Tibial nerve (tissue), 4 donors: ENCODE measurements around the gene PEX14. TPM values are rescaled to one million over a fixed set of nuclear protein-coding genes. Genes with fewer than 3 reads are reported as not detected.

Source experiments
- DNase-seq, 2 donors: peaks; one replicate each; pipeline ENCODE4 v3.0.0-alpha.2; 2019; ENCODE audit warnings: low spot score in 2 of 2
- H3K27ac ChIP-seq, 4 donors: fragments of 200-600 bp; sonication (generic) in 3 of 4; one replicate each; pipeline ENCODE4 v1.5.1; 2017 to 2019; ENCODE audit warnings: mild to moderate bottlenecking in 1 of 4
- H3K27me3 ChIP-seq, 2 donors: fragments of 200-600 bp; sonication (generic) in 1 of 2; one replicate each; pipeline versions ENCODE4 v1.5.1 to v1.6.0; 2017 to 2019
- H3K36me3 ChIP-seq, 3 donors: fragments of 200-600 bp; sonication (generic); one replicate each; pipeline ENCODE4 v1.5.1; 2018 to 2019
- H3K4me1 ChIP-seq, 4 donors: fragments of 200-600 bp; sonication (generic) in 3 of 4; one replicate each; pipeline ENCODE4 v1.5.1; 2017 to 2019
- H3K4me3 ChIP-seq, 4 donors: fragments of 200-600 bp; sonication (generic) in 3 of 4; one replicate each; pipeline ENCODE4 v1.5.1; 2017 to 2019; ENCODE audit warnings: mild to moderate bottlenecking in 1 of 4, moderate library complexity in 1 of 4
- H3K9me3 ChIP-seq, 4 donors: fragments of 200-600 bp; sonication (generic) in 3 of 4; one replicate each; pipeline ENCODE4 v1.5.1; 2017 to 2019
- CTCF ChIP-seq, 5 experiments: fragments of 200-600 bp in 3 of 5; fragments of 450-650 bp in 2 of 5; sonication (generic) in 3 of 5; IDR thresholded peaks; one replicate each; pipeline ENCODE4 v1.5.1; 2016 to 2019; ENCODE audit warnings: antibody characterized with exemption in 5 of 5, mild to moderate bottlenecking in 3 of 5, moderate library complexity in 2 of 5
- EP300 ChIP-seq, 2 donors: sonication (generic); formaldehyde crosslinking; IDR thresholded peaks; one replicate each; pipeline ENCODE4 v1.6.1; 2017; ENCODE audit warnings: antibody characterized with exemption in 2 of 2, mild to moderate bottlenecking in 1 of 2
- POLR2A ChIP-seq, 2 donors: fragments of 450-650 bp; IDR thresholded peaks; one replicate each; pipeline ENCODE4 v1.6.1; 2017; ENCODE audit warnings: antibody characterized with exemption in 2 of 2, mild to moderate bottlenecking in 2 of 2, moderate library complexity in 2 of 2
- WGBS, 2 donors: methylation state at CpG; one replicate each; pipeline ENCODE4 v1.1.5; 2018; 5-methylcytosine and 5-hydroxymethylcytosine counted together
- total RNA-seq, 4 donors: library from RNA; depleted of rRNA; stranded (reverse); fragments of >200 nt; gene quantifications; one replicate each; pipeline ENCODE4 v1.1.0, GENCODE V29; 2016

Gene PEX14
- total RNA-seq, 4 donors from 2014 or later, result 14.4 to 21.8 (median 18.2) TPM

- no peak for DNase-seq
- 92% methylated on average over 24 of the region's 24 CpGs for WGBS, 2 donors
- H3K27ac ChIP-seq, result no peak overlapping the region
- peaks cover 0 to 11% (median 0%) of the 10 kb centered on the region in 4 donors for H3K4me1 ChIP-seq
- peaks cover 0 to 68% (median 0%) of the 10 kb centered on the region in 3 donors for H3K36me3 ChIP-seq
- no peaks in the 10 kb centered on the region for H3K27me3 ChIP-seq
- no peaks in the 10 kb centered on the region for H3K9me3 ChIP-seq
- H3K4me3 ChIP-seq, result no peak overlapping the region
- TF ChIP-seq EP300 (IDR thresholded peaks at IDR 0.05), result no peak
- no peak for TF ChIP-seq POLR2A (IDR thresholded peaks at IDR 0.05)
- no peak for TF ChIP-seq CTCF (IDR thresholded peaks at IDR 0.05)
These were observed 148.3 kb downstream of the PEX14 start for GRCh38 chr1:10622910-10623685.

GRCh38 chr1:10623686-10624145 is 149.0 kb downstream of the PEX14 start:
- Histone ChIP-seq H3K4me3 (no peak overlapping the region), H3K4me1 (peaks cover 0 to 17% (median 0%) of the 10 kb centered on the region in 4 donors), H3K27ac (no peak overlapping the region), H3K27me3 (no peaks in the 10 kb centered on the region), H3K36me3 (peaks cover 0 to 68% (median 0%) of the 10 kb centered on the region in 3 donors), H3K9me3 (no peaks in the 10 kb centered on the region)
- TF ChIP-seq CTCF (IDR thresholded peaks at IDR 0.05) (no peak), EP300 (IDR thresholded peaks at IDR 0.05) (no peak), POLR2A (IDR thresholded peaks at IDR 0.05) (no peak)
- WGBS, 2 donors, result 90 to 92% methylated on average over 12 of the region's 12 CpGs
- DNase-seq, result no peak

DNA sequence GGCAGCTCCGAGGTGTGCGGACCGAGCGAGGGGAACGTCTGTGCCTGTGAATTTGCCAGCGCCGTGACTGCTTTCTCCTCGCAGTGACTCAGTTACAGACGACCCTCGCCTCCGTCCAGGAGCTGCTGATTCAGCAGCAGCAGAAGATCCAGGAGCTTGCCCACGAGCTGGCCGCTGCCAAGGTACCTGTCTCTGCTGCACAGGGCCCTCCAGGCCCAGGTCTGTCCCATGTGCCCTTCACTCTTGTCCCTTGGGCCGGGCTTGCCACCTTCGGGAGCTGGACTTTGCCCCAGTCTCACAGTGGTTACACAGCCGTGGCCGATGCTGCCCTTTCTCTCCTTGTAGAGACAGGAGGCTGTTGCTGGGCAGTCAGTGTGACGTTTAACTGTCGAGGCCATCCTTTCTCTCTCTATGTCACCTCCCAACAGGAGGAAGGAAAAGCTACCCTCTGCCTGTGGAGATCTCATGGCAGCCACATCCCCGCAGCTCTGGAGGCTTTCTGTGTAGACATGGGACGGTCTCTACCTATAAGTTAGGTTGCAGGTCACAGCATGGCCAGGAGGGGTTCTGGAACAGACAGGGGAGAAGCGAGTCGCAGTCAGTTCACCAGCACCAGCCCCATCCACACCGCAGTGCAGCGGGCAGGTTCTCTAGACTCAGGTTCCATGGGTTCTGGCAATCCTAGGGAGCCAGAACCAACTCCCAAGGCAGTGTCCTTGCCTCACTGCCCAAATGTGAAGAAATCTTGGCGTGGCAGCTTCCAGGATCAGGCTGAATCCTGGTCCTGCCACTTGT is 149.7 kb downstream of the PEX14 start:
- TF ChIP-seq POLR2A (IDR thresholded peaks at IDR 0.05), result no peak
- TF ChIP-seq EP300 (IDR thresholded peaks at IDR 0.05), result no peak
- no peak for TF ChIP-seq CTCF (IDR thresholded peaks at IDR 0.05)
- H3K9me3 ChIP-seq, result no peaks in the 10 kb centered on the region
- peaks cover 0 to 72% (median 0%) of the 10 kb centered on the region in 3 donors for H3K36me3 ChIP-seq
- DNase-seq, result no peak
- peaks cover 0 to 25% (median 1%) of the 10 kb centered on the region in 4 donors for H3K4me1 ChIP-seq
- WGBS, 2 donors, result 93 to 96% methylated on average over 21 to 25 of the region's 26 CpGs
- H3K27ac ChIP-seq, result no peak overlapping the region
- no peaks in the 10 kb centered on the region for H3K27me3 ChIP-seq
- no peak overlapping the region for H3K4me3 ChIP-seq

DNA sequence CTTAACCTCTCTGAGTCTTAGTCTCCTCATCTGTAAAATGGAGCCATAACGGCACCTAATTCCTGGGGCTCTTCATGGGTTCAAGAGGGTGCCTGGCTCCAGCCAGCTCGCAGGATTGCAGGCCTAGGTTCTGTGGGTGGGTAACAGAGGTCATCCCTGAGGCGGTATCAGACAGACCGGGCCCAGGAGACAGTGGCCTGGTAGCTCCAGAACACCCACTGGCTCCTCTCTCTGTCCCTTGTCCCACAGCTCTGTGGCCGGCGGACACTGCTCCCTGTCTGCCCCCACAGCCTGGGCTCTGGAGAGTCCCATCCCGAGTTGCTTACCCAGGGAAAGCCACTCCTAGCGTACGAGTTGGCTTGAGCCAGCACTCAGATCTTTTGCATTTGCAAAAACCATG is 150.3 kb downstream of the PEX14 start:
- Histone ChIP-seq H3K4me3 (no peak overlapping the region), H3K9me3 (no peaks in the 10 kb centered on the region), H3K27me3 (no peaks in the 10 kb centered on the region), H3K27ac (no peak overlapping the region), H3K36me3 (peaks cover 0 to 78% (median 0%) of the 10 kb centered on the region in 3 donors), H3K4me1 (peaks cover 0 to 31% (median 1%) of the 10 kb centered on the region in 4 donors)
- 77 to 86% methylated on average over 7 to 9 of the region's 9 CpGs for WGBS, 2 donors
- DNase-seq, result no peak
- TF ChIP-seq EP300 (IDR thresholded peaks at IDR 0.05) (no peak), CTCF (IDR thresholded peaks at IDR 0.05) (no peak), POLR2A (IDR thresholded peaks at IDR 0.05) (no peak)
